NCI-H82 treated with DMSO at 0.1 percent for 48 hours (cell line): ENCODE results near the gene MAST4.

Experiments
- DNase-seq: peaks from one replicate; lab custom pipeline; 2025; ENCODE audit not compliant: unreplicated experiment; lab: John Stamatoyannopoulos, UW

The MAST4 gene

DNA sequence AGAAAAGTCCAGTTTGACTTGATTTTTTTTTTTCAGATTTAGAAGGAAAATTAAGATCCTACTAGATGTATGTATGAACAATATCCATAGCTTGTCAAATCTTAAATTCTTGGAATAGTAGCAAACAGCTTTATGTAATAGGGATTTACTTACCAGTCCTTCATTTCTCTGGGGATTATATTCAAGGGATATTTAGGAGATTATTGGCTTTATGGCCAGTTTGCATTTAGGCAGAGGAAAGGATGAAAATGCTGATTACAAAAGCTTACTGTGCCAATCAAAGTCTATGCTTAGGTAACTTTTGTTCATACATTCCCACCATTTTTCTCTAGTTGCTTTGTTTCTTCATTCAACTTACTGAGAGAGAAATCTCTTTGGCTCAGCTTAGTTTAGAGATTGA, 47.9 kb downstream of the MAST4 start:
- no peak for DNase-seq

GRCh38 chr5:66645039-66645438, 48.8 kb downstream of the MAST4 start:
- DNase-seq = no peak

GRCh38 chr5:66646570-66646969, 50.4 kb downstream of the MAST4 start:
- DNase-seq = no peak

GRCh38 chr5:66647146-66647856, 51.1 kb downstream of the MAST4 start:
- no peak for DNase-seq

DNA sequence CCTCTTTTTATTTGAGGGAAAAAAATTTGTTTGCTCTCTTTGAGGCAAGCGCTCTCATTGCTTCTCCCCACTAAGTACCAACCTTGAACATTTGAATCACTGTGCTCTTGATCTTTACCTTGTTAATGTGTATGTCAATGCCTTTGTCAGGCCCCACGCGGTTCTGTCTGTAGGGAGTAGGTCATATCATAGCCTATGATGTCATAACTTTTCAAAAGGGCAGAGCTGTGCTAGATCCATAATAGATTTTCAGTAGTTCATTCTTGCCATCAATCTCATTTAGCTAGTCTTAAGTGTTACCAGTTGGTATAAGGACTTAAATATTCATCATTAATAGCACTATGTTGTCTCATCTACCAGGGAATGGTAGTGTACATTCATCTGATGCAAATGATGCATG, 56.6 kb downstream of the MAST4 start:
- DNase-seq = no peak

DNA sequence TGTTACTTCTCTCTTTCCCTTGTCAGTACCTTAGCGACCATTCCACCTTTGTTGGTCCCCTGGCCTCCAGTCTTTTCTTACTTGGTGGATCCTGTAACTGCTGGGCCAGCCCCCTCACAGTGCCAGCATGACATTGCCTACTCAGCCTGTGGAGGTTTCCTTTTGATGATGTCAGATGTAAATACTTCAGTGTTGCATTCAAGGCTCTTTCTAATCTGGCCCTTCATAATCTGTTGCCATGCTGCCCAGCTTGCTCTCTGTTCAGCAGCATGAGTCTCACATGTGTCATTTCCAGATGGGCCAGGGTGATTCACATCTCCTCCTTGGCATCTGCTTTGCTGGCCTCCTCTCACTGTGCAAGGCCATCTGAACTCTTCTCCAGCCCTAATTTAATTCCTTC, 57.1 kb downstream of the MAST4 start:
- no peak for DNase-seq

- no peak for DNase-seq
Measured at GRCh38 chr5:66655395-66656324, 59.5 kb downstream of the MAST4 start.

DNA sequence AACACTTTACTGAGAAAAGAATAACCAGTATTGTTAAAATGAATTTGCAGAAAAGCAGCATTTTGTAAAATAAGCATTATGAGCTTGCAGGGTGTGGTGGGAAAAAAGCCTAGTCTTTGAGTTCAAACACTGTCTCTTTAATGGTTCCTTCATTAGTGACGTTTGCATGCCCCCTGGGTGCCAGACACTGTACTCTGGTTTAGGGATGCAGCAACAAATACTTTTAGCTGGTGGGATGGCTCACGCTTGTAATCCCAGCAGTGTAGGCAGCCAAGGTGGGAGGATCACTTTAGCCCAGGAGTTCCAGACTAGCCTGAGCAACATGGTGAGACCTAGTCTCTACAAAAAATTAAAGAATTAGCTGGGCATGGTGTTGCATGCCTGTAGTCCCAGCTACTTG, 62.3 kb downstream of the MAST4 start:
- no peak for DNase-seq

GRCh38 chr5:66659780-66660179, 63.6 kb downstream of the MAST4 start:
- DNase-seq = no peak

DNA sequence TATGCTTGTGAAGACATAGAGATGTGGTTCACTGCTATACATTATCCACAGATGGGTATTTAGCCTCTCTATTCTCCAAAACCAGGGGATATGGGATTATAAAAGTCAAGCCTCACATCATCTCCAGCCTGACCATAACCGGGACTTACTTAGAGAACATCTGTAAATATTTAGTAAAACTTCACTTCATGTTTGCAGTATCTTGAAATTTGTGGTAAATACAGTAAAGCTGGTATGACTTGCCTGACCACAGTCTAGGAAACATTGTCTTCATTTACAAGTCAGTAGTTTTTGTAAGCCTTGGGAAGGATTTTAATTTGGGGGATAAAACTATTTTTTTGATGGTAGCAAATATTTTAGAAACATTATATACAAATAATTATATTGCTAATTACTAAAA, 64.2 kb downstream of the MAST4 start:
- no peak for DNase-seq

DNA sequence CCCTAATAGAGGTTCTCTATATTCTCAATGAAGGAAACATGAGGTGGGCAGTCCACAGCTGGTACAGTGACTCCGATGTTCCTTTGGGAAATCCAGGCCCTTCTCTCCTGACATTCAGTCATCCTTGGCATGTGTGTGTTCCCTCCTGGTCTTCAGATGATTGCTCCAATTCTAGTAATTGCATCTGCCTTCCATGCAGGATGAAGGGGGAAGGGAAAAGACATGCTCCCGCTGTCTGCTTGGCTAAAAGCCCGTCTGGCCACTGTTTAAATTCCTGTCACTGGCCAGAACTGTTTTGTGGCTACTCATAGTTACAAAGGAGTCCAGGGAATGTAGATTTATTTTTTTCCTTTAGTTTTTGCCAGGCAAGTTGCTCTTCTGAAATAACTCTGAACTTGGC, 65.0 kb downstream of the MAST4 start:
- no peak for DNase-seq

GRCh38 chr5:66666778-66667177, 70.6 kb downstream of the MAST4 start:
- DNase-seq = no peak

DNA sequence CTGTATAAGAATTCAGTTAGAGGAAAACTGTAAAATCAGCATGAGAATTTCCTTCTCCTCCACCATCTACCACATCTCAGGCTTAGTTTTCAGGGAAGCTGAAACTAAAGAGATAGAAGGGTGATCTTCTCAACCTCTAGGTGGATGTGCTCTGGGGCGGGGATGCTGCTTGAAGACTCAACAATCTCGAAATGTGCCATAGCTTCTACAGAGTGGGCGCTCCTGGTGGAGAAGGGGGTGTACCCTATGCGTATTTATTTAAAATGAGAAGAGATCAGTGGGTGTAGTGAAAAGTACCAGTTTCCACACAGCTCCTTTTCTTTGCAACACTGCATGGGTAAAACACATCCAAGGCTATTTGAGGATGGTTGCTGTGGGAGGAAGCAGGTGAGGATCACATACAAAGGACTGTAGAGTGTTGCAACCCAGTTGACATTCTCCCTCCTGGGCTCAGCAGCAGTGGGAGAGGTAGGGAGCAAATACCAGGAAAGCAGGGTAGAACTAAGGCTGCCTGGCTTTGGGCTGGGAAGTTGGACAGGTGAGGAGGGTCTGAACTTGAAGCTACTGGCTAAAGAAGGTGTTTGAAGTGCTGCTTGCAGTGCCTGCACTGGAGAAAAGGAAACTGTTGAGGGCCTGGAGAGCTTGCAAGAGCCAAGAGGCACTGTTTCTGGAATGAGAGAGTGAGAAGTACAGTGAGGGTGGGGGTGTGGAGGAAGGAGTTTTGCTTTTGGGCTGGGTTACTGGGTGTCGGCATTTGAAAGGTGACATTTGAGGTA, 73.1 kb downstream of the MAST4 start:
- no peak for DNase-seq

DNA sequence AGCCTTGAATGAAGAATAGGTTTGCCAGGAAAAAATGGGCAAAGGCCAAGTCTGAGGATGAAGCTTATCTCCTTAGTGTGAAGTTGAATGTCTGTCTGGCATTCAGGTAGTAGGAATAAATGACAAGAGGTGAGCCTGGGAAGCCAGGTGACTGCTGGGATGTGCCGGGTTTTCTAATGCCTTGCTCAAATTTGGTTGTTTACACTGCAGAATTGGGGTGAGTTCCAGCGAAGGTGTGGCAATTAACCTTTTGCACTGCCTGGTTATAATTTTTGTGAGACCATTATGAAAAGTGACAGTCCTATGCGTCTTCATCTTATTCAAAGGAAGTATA, 73.6 kb downstream of the MAST4 start:
- no peak for DNase-seq

GRCh38 chr5:66671305-66671704, 75.1 kb downstream of the MAST4 start:
- DNase-seq = no peak

GRCh38 chr5:66674802-66675201, 78.6 kb downstream of the MAST4 start:
- no peak for DNase-seq

GRCh38 chr5:66675406-66675805, 79.2 kb downstream of the MAST4 start:
- no peak for DNase-seq

GRCh38 chr5:66680221-66680620, 84.0 kb downstream of the MAST4 start:
- no peak for DNase-seq

DNA sequence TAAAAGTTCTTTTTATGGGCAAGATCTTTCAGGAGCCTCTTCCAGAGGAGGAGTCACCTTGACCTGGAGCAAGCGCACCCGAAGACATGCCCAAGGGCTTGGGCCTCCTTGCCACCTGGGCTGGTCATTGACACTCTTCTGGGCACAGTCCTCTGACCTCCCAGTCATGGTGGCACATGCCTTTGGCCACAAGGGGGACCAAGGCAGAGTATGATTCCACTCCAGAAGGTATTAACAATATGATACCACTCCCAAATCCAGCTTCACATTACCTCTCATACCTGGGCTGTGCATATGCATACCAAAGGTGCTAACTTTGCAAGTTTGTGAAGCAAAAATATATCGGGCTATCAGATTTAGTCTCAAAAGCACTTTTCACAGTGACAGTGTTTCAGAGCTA, 84.6 kb downstream of the MAST4 start:
- no peak for DNase-seq

DNA sequence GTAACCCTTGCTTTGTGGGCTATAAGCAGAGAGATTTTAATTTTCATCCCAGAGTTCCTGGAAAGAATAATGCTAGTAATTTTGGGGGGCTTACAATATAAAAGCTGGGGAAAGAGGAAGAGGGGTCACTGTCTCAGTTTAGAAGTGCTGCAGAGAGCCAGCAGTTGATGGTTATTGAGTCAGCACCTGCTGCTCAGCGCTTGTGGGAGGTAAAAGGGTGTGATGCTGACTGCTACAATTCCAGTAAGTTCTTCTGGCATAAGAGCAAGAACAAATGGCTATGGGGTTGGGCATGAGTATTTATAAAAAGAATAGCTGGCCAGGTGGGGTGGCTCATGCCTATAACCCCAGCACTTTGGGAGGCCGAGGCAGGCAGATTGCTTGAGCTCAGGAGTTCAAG, 88.5 kb downstream of the MAST4 start:
- DNase-seq = no peak

- DNase-seq = no peak
Measured at GRCh38 chr5:66689522-66690220, 93.5 kb downstream of the MAST4 start.
